GM12874 (cell line): Measurements from ENCODE around the gene PDE8A.

Source experiments
- CTCF ChIP-seq: IDR thresholded peaks from 2 replicates; pipeline ENCODE4 v1.5.1; 2011; ENCODE audit warnings: low read depth, mild to moderate bottlenecking, control low read depth, low read length, moderate library complexity; ENCODE audit not compliant: insufficient read depth

PDE8A gene

GRCh38 chr15:85045615-85046014 lies 64.0 kb downstream of the PDE8A start:
- TF ChIP-seq CTCF = no peak

- no peak for TF ChIP-seq CTCF
Measured at GRCh38 chr15:85047271-85047948, 65.8 kb downstream of the PDE8A start.

- no peak for TF ChIP-seq CTCF
Measured at GRCh38 chr15:85048430-85048829, 66.8 kb downstream of the PDE8A start.

GRCh38 chr15:85049805-85050204 lies 68.1 kb downstream of the PDE8A start:
- TF ChIP-seq CTCF = no peak

- TF ChIP-seq CTCF = no peak
Measured at GRCh38 chr15:85059734-85060133, 78.1 kb downstream of the PDE8A start.

GRCh38 chr15:85062560-85062959 lies 80.9 kb downstream of the PDE8A start:
- no peak for TF ChIP-seq CTCF

GRCh38 chr15:85063088-85063487 lies 81.4 kb downstream of the PDE8A start:
- TF ChIP-seq CTCF = no peak
